SK-N-SH (cell line): ENCODE data around the gene SPTBN2.
"Not testable (repeated sequence)": the region's sequence is repeated elsewhere in the genome, so short reads cannot be mapped to it uniquely, and the experiment has no call there.

Source experiments
- CTCF ChIP-seq: fragments of 200-600 bp; sonication (generic); IDR thresholded peaks from 2 replicates; pipeline ENCODE4 v1.6.1; 2017; ENCODE audit warnings: antibody characterized with exemption, mild to moderate bottlenecking, moderate library complexity
- MEF2A ChIP-seq: IDR thresholded peaks from 2 replicates; pipeline ENCODE4 v1.4.0; 2012; ENCODE audit warnings: low read depth, borderline replicate concordance
- MXI1 ChIP-seq: IDR thresholded peaks from 2 replicates; pipeline ENCODE4 v1.6.1; 2012; ENCODE audit warnings: mild to moderate bottlenecking, low read depth, low read length, improper control_type of control experiment
- NRF1 ChIP-seq: IDR thresholded peaks from 2 replicates; pipeline ENCODE4 v1.6.1; 2012; ENCODE audit warnings: low read depth, mild to moderate bottlenecking, low read length
- POLR2AphosphoS5 ChIP-seq: IDR thresholded peaks from 2 replicates; pipeline ENCODE4 v1.6.1; 2012; ENCODE audit warnings: low read depth, low read length
- TF ChIP-seq, protein P1 (sequence below): IDR thresholded peaks from 2 replicates; pipeline ENCODE4 v1.6.1; 2012; ENCODE audit warnings: mild to moderate bottlenecking, low read depth, low read length, moderate library complexity
- TF ChIP-seq, protein P2 (sequence below): IDR thresholded peaks from 2 replicates; pipeline ENCODE4; 2012

GRCh38 chr11:66639814-66640340 lies 89.1 kb downstream of the SPTBN2 start:
- TF ChIP-seq, protein P1, sequence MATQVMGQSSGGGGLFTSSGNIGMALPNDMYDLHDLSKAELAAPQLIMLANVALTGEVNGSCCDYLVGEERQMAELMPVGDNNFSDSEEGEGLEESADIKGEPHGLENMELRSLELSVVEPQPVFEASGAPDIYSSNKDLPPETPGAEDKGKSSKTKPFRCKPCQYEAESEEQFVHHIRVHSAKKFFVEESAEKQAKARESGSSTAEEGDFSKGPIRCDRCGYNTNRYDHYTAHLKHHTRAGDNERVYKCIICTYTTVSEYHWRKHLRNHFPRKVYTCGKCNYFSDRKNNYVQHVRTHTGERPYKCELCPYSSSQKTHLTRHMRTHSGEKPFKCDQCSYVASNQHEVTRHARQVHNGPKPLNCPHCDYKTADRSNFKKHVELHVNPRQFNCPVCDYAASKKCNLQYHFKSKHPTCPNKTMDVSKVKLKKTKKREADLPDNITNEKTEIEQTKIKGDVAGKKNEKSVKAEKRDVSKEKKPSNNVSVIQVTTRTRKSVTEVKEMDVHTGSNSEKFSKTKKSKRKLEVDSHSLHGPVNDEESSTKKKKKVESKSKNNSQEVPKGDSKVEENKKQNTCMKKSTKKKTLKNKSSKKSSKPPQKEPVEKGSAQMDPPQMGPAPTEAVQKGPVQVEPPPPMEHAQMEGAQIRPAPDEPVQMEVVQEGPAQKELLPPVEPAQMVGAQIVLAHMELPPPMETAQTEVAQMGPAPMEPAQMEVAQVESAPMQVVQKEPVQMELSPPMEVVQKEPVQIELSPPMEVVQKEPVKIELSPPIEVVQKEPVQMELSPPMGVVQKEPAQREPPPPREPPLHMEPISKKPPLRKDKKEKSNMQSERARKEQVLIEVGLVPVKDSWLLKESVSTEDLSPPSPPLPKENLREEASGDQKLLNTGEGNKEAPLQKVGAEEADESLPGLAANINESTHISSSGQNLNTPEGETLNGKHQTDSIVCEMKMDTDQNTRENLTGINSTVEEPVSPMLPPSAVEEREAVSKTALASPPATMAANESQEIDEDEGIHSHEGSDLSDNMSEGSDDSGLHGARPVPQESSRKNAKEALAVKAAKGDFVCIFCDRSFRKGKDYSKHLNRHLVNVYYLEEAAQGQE: not testable (repeated sequence)
- TF ChIP-seq CTCF, NRF1, MXI1, MEF2A, POLR2AphosphoS5: not testable (repeated sequence)
- TF ChIP-seq, protein P2, sequence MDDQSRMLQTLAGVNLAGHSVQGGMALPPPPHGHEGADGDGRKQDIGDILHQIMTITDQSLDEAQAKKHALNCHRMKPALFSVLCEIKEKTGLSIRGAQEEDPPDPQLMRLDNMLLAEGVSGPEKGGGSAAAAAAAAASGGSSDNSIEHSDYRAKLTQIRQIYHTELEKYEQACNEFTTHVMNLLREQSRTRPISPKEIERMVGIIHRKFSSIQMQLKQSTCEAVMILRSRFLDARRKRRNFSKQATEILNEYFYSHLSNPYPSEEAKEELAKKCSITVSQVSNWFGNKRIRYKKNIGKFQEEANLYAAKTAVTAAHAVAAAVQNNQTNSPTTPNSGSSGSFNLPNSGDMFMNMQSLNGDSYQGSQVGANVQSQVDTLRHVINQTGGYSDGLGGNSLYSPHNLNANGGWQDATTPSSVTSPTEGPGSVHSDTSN: not testable (repeated sequence)
